HG03354 (cell line): ENCODE data around the gene FAHD2B.
"Not testable (repeated sequence)": the region's sequence is repeated elsewhere in the genome, so short reads cannot be mapped to it uniquely, and the experiment has no call there.

Source experiments
- ATAC-seq: cut with Tn5 transposase; IDR thresholded peaks from one replicate; pipeline ENCODE4 v1.9.1; 2021; ENCODE audit warnings: mild to moderate bottlenecking; ENCODE audit not compliant: unreplicated experiment, poor library complexity, severe bottlenecking

Gene FAHD2B, protein sequence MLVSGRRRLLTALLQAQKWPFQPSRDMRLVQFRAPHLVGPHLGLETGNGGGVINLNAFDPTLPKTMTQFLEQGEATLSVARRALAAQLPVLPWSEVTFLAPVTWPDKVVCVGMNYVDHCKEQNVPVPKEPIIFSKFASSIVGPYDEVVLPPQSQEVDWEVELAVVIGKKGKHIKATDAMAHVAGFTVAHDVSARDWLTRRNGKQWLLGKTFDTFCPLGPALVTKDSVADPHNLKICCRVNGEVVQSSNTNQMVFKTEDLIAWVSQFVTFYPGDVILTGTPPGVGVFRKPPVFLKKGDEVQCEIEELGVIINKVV

DNA sequence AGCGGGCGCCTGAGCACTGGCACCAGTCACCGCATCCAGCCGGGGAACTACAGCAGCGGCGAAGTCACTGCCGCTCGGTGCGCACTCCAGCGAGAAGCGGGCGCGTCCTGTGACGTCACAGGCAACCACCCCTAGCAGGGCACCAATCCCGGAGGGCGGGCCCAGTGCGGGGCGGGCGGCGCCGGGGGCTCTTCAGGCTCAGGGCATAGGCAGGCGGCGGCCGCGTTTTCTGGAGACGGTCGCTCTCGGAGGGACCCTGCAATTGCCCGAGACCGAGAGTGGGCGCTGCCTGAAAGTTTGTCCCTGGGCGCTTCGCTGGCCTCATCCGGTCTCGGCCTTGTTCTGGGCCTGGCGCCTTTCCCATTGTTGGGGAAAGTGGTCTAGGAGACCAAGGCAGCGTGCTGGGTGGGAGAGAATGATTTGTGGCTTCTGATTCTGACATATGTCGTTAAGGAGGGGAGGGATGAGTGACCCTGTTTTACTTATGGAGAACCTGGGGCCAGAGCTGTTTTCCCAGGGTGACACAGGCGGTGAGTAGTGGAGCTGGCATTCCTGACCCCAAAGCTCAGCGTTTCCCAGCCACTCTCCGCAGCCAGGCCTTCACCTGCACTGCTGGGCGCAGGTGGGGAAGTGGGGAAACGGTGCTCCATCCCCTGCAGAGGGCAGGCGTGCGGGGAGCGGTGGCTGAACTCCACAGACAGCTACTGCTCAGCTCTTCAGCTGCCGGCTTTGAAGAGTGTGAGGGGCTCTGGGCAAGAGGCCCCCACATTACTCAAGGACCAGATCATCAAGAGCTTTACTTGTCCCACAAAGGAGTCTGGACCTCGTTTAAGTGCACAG is at the start of gene FAHD2B:
FAHD2B (minus strand) TSS at position 111 of the 840 bp plus-strand sequence. CDS start 3,176 bp downstream, outside the sequence.
- ATAC-seq = peak; percentile 93

DNA sequence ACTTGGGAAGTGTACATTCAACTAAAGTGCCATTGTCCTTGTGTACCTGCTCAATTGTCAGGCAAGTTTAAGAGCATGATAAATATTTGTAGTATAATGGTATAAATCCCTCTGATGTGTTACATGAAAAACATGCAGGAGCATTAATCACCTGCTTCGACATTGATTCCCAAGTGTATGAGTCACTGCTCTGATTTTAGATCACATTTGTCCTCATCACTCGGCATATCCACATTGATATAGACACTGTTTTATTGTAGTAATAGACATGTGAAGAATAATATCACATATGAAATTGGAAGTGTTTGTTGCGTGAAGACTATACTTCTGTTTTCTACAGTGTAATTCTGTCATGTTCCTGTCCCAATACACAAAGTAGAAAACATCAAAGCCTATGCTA is 49.3 kb upstream of the FAHD2B start:
- ATAC-seq = not testable (repeated sequence)

DNA sequence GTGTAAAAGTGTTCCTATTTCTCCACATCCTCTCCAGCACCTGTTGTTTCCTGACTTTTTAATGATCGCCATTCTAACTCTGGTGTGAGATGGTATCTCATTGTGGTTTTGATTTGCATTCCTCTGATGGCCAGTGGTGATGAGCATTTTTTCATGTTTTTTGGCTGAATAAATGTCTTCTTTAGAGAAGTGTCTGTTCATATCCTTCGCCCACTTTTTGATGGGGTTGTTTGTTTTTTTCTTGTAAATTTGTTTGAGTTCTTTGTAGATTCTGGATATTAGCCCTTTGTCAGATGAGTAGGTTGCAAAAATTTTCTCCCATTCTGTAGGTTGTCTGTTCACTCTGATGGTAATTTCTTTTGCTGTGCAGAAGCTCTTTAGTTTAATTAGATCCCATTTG is 34.4 kb upstream of the FAHD2B start:
- ATAC-seq = not testable (repeated sequence)

DNA sequence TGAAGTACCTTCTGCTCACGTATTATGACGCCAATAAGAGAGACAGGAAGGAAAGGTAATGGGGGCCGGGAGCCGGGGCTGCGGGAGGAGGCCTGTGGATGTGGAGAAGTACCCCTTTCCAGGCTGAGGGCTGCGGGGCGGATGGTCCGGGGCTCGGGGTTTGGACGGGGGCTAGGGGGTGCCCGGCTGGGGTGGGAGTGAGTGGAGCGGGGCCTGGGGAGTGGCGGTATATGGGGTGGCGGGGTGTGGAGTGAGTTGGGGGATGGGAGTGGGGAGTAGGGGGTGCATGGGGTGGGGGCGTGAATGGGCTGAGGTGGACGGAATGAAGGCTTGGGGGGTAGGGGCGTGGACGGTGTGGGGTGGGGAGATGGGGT is 19.2 kb upstream of the FAHD2B start:
- ATAC-seq = peak; percentile 16

DNA sequence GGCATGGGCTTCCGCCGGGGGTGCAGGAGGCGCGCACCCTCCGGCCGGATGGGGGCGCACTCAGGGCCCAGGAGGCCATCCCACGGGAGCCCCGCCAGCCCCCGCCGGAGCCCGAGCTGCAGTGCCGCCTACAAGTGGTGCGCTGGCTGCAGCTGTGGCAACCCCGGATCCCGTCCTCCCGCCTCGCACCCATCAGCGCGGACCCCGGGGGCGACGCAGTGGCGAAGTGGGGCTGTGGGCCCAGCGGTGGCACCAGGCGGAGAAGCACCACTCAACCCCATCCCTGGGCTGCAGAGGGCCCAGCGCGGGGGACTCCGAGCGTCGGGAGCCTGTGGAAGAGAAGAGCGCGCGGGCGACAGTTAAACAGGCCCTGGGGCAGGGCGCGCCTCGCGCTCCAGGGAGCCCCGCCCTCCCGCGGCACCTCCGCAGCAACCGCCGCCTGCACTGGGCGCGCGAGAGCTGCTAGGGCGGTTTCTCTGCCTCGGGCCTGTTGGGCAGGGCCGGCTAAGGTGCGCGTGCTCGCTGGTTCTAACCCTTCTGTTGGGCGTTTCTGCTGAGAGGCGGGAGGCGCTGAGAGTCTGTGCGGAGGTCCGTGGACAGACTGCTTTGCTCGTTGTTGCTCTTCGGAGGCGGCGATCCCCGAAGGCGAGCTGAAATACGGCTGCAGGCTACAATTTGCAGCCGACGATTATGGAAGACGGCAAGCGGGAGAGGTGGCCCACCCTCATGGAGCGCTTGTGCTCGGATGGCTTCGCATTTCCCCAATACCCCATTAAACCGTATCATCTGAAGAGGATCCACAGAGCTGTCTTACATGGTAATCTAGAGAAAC is 18.6 kb upstream of the FAHD2B start, which contains the start of gene ANKRD36:
ANKRD36 (plus strand) TSS at position 104 of the 832 bp plus-strand sequence; CDS start at position 691, 587 bp downstream.
- peak; percentile 96 for ATAC-seq

DNA sequence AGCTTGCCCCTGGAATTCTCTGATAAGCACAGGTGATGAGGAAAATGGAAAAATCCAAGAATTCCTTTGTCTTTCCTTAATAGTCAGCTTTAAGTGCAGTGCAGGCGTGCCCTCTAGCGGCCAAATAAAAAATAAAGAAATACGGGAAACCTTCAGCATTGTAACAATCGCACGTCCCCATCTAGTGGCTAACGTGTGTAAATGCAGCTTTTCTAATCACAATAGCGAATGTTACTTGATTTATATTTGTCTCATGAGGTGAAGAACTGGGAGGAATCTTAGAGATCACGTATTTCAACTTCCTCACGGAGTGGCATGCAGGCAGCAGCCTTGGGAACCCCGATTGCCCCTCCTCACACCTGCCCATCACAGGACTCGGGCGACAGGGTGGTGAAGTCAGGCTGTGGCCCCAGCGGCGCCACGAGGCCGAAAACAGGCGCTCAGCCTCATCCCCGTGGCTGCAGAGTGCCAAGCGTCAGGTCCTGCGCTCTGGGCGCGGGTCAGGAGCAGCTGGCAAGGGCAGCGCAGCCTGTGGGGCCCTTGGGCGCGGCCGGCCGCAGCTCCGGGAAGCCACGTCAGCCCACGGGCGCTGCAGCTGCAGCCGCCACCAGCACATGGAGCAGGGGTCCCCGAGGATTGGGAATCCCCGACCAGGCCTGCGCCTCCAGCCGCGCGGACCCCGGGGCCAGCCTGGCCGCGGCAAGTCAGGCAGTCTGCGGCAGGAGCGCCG is 17.8 kb upstream of the FAHD2B start:
- ATAC-seq = peak; percentile 49

DNA sequence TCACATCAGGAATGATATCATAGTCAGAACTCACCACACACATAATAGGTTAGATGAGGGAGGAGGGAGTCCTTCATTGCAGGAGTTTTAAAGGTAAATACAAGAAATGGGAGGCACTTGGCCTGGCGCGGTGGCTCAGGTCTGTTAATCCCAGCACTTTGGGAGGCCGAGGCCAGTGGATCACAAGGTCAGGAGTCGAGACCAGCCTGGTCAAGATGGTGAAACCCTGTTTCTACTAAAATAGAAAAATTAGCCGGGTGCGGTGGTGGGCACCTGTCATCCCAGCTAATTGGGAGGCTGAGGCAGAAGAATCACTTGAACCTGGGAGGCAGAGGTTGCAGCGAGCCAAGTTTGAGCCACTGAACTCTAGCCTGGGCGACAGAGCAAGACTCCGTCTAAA is 16.6 kb upstream of the FAHD2B start:
- ATAC-seq = not testable (repeated sequence)

DNA sequence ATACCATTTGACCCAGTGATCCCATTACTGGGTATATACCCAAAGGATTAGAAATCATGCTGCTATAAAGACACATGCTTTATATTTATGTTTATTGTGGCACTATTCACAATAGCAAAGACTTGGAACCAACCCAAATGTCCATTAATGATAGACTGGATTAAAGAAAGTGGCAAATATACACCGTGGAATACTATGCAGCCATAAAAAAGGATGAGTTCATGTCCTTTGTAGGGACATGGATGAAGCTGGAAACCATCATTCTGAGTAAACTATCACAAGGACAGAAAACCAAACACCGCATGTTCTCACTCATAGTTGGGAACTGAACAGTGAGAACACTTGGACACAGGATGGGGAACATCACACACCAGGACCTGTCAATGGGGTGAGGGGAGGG is 12.2 kb upstream of the FAHD2B start:
- not testable (repeated sequence) for ATAC-seq

DNA sequence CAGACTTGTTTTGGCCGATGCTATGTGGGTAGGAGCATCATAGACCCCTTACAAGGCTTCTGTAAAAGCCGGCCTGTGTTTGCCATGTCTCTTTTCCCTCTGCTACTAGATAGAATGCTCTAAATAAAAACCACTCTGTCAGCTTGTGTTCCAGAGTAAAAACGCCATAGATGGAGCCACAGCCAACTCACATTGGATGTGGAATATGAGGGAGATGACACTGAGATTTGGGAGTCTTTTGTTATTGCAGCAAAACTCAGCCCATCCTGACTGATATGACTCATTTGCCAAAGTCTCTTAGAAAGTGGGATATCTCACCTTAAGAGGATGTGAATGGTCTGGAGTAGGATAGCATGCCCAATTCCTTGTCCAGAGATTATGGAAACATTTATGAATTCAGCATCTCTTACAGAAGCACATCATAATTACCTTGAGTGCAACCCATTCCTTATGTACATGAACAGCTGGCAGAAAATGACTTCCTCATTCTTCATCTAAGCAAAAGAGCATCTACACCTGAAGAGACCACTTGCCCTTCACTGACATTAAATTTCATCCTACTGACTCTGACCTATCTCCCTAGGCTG is 4.2 kb upstream of the FAHD2B start:
- ATAC-seq = not testable (repeated sequence)

DNA sequence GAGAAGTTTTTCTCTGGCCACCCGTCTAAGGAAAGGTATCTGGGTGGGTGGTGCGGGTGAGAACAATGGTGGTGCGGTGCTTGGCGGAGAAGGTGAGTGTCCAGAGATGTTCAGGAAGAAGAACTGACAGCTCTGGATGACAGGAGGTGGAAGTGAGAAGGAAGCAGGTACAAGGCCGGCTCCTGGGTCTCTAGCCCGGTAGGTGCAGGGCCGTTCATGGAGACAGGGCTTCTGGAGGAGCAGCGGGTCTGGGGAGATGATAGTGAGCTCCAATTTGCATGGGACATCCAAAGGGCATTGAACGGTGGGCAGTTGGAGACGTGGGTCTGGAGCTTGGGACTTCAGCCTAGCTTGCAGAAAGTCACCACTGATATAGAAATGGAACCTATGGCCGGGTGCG is 979 bp upstream of the FAHD2B start:
- no peak for ATAC-seq

DNA sequence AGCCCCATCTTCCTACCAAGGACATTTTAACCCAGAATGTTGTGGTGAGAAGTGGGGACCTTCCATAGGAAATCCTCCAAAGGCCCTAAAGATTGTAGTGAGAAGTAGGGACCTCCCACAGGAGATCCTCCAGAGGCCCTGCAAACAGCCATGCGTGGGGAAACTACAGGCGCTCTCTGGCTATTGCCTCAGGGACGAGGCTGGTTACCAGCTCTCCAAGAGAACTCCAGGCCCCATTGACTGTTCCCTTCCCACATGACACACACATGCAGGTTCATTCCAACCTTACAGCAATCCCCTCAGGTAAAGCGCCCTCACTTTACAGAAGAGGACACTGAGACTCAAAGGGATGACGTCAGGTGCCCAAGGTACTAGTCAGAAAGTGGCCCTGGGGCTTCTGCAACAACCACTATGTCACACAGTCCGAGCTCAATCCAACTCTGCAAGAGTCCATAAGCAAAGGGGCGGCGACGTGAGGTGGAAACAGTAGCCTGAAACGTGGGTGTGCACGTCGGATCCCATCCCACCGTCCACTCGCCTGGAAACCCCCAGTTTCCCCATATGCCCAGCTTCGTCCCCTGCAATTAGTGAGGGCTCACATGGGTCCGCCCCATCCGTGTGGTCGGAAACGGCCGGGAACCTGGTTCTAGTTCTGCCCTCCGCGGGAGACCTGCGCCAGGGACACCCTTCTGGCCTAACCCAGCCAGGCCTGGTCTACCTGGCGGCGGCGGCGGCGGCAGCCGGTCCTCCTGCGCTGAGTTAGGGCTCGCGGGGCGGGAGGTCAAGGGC is 505 bp downstream of the FAHD2B start:
- peak; percentile 31 for ATAC-seq

DNA sequence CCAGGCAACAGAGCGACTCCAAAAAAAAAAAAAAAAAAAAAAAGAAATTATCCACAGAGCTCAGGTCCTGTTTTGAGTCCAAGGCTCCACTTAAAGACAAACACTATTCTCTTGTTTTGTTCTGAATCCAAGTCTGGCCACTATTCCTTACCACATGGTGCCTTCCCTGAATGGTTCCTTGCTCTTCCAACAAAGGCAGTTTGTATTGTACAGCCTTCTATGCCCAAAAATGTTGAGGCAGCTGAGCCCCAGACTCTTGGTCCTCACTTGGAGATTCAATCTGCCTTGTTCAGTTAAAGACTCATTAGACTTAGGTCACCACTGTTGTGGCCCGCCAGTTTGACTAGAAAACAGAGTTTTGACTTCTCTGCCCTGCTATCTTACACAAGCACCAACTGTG is 1.7 kb downstream of the FAHD2B start:
- not testable (repeated sequence) for ATAC-seq

DNA sequence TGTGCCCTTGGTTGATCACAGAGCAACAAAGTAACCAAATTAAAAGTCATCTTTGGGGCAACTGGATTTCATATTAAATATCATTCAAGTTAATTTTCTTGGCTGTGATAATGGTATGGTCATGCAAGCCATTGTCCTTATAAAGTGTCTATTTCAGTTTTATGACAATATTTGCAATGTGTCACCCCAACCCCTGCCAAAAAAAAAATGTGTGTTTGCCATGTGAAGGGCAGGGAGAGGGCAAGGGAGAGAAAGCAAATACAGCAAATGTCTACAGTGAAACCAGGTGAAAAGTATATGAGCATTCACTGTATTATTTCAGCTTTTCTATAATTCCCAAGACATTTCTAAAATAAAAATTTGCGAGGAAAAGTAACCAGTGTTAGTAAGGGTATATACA is 6.0 kb downstream of the FAHD2B start:
- ATAC-seq = not testable (repeated sequence)

DNA sequence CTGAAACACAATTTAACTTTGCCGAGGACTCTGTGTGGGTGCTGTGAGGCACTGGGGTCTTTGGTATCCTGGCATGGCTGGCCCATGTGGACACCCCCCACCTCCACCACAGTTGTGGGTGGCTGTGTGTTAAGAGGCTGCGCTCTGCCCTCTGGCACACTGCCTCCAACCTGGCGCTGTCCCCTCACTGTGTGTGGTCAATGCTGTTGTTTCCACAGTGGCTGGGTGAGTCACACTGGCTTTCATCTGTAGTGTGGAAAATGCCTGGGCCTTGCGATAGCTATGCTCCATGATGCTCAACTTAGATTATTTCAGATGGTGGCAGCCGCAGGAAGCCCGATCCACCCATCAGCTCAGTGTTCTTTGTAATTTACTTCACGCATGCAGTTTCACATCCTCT is 9.6 kb downstream of the FAHD2B start:
- ATAC-seq = not testable (repeated sequence)

DNA sequence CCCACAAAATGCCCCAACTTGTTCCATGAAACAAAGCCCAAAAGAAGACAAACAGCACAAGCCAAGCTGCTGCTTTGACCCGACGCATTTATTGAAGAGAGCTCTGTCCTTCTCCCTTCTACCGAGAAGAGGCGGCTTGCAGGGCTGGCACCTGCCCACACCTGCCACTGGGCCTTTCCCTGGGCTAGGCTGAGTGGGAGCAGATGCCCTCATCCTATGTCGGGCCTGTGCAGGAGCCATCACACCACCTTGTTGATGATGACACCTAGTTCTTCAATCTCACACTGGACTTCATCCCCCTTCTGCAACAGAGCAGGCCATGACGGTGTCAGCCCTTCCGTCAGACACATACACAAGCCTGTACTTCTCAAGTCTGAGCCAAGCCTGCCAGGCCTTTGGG is 11.2 kb downstream of the FAHD2B start:
- not testable (repeated sequence) for ATAC-seq

DNA sequence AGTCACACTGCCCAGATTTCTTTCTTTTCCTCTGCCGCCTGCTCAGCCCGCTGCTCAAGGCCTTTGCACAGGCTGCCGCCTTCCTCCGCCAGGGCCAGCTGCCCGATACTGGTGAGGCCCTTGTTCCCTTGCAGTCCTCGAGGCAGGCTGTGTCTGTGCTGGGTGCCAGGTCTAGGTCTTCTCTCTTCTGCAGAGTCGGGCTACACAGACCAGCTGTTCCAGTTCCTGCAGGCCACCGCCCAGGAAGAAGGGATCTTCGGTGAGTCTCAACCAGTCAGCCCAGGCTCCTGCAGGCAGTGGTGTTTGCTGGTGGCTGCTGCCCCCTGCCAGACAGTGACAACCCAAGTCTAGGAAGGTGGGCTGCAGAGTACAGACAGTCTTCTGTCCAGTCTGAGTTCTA is 12.5 kb downstream of the FAHD2B start:
- not testable (repeated sequence) for ATAC-seq

DNA sequence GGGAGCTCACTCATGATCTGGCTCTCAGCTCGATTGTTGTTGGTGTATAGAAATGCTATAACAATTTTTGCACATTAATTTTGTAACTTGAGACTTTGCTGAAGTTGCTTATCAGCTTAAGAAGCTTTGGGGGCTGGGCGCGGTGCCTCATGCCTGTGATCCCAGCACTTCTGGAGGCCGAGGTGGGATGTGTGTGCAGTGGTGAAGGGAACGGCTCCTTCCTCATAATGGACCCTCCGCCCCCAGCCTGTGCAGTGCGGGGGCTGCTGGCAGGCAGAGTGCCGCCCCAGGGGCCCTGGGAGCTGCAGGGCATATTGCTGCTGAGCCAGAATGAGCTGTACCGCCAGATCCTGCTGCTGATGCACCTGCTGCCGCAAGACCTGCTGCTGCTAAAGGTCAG is 13.8 kb downstream of the FAHD2B start:
- ATAC-seq = not testable (repeated sequence)

DNA sequence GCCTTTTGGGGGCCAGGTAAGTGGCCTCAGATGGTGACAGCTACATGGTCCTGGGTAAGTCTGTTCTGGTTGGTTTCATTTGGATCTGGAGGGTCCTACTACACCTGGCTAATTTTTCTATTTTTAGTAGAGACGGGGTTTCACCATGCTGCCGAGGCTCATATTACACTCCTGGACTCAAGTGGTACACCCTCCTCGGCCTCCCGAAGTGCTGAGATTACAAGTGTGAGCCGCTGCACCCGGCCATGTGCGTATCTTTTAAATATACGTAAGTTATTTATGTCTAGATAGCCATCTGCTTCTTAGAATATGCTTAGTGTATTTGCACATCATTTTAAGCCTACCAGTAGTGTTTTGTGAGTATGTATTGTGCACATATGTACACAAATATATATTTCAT is 17.5 kb downstream of the FAHD2B start:
- not testable (repeated sequence) for ATAC-seq
